Right cardiac atrium (tissue), 5 donors: ENCODE results near the gene NELL2. TPM values are rescaled to one million over a fixed set of nuclear protein-coding genes. Genes with fewer than 3 reads are reported as not detected.
"Not testable (repeated sequence)": the region's sequence is repeated elsewhere in the genome, so short reads cannot be mapped to it uniquely, and the experiment has no call there.

Experiments used
- ATAC-seq, 2 donors: fragments of 200-7000 bp; cut with Tn5 transposase; one replicate each; pipeline versions ENCODE4 v1.8.0 to v1.9.1; 2020; ENCODE audit warnings: moderate library complexity in 2 of 2, mild to moderate bottlenecking in 1 of 2
- DNase-seq, 3 donors: peaks; one replicate each; pipeline ENCODE4 v3.0.0-alpha.2; 2020
- H3K27ac ChIP-seq: one replicate; pipeline ENCODE4 v1.5.1; 2013; ENCODE audit warnings: mild to moderate bottlenecking, low read length, control low read depth, moderate library complexity
- H3K27me3 ChIP-seq: one replicate; pipeline ENCODE4 v1.6.1; 2013; ENCODE audit not compliant: control insufficient read depth, insufficient read depth
- H3K4me1 ChIP-seq: one replicate; pipeline ENCODE4 v1.6.1; 2013; ENCODE audit warnings: low read length; ENCODE audit not compliant: control insufficient read depth, insufficient read depth
- H3K4me3 ChIP-seq: one replicate; pipeline ENCODE4 v1.5.1; 2013; ENCODE audit warnings: low read length, control low read depth
- H3K9me3 ChIP-seq: one replicate; pipeline ENCODE4 v1.6.1; 2013; ENCODE audit warnings: low read length; ENCODE audit not compliant: control insufficient read depth
- WGBS: extraction: QIAGEN DNeasy Blood & Tissue Kit; methylation state at CpG from one replicate; pipeline ENCODE4 v1.1.7; 2013; 5-methylcytosine and 5-hydroxymethylcytosine counted together
- intact Hi-C, 4 donors: fragments of 100-400 bp; cut with DNase I; formaldehyde crosslinking; loops; one replicate each; pipeline versions ENCODE4 v1.11.0 to v1.14.0; 2022 to 2023
- polyA plus RNA-seq: library from polyadenylated mRNA; stranded (reverse); fragments of 200-250 nt; gene quantifications from one replicate; pipeline ENCODE4 v1.2.3, GENCODE V29; 2013
- total RNA-seq, 4 donors: library from RNA; stranded (reverse); fragmentation: NEBNext Ultra II Directional; extraction: Animal tissue kit (Norgen Biotek cat#: 25700); gene quantifications; one replicate each; pipeline ENCODE4 v1.2.1, GENCODE V29; 2021
- donor health status: healthy with polysubstance abuse.
- donor health status: DM: no; HTN: yes; CAD: no.
- donor health status: DM: no; HTN: no; CAD: no.
- donor health status: DM: no; HTN: yes; CAD: no; lungs with severe emphysema.
- donor health status: DM: yes; HTN: yes; CAD: no.

The NELL2 gene
- total and polyA plus RNA-seq, 5 donors, result 0.07 to 0.95 (median 0.59) TPM

GRCh38 chr12:44686821-44687432 lies 189.2 kb downstream of the NELL2 start:
- H3K27ac ChIP-seq, H3K4me1 ChIP-seq, ATAC-seq, H3K27me3 ChIP-seq, intact Hi-C loops, H3K4me3 ChIP-seq, H3K9me3 ChIP-seq: not testable (repeated sequence)
- WGBS, result 93% methylated on average over 22 of the region's 22 CpGs
- DNase-seq, result peak in 1 of 3 donors; percentile 19

GRCh38 chr12:44677724-44678123 lies 198.4 kb downstream of the NELL2 start:
- DNase-seq, result no peak
- intact Hi-C loops, result no loop called here
- Histone ChIP-seq H3K4me3 (no peak overlapping the region), H3K27me3 (no peaks in the 10 kb centered on the region), H3K27ac (no peak overlapping the region), H3K9me3 (no peaks in the 10 kb centered on the region), H3K4me1 (no peaks in the 10 kb centered on the region)
- ATAC-seq, result no peak

- intact Hi-C loops, result no loop called here
- 14% methylated on average over 1 of the region's 1 CpG for WGBS
- Histone ChIP-seq H3K9me3 (no peaks in the 10 kb centered on the region), H3K27me3 (no peaks in the 10 kb centered on the region), H3K27ac (no peak overlapping the region), H3K4me1 (no peaks in the 10 kb centered on the region), H3K4me3 (no peak overlapping the region)
- DNase-seq (no peak), ATAC-seq (no peak)
Observed at GRCh38 chr12:44674875-44675274, 201.2 kb downstream of the NELL2 start.

GRCh38 chr12:44673811-44674210 lies 202.3 kb downstream of the NELL2 start:
- no peak overlapping the region for H3K27ac ChIP-seq
- WGBS, result 58% methylated on average over 1 of the region's 1 CpG
- H3K9me3 ChIP-seq, result no peaks in the 10 kb centered on the region
- ATAC-seq (no peak), DNase-seq (no peak)
- intact Hi-C loops, result no loop called here
- no peak overlapping the region for H3K4me3 ChIP-seq
- H3K27me3 ChIP-seq, result no peaks in the 10 kb centered on the region
- no peaks in the 10 kb centered on the region for H3K4me1 ChIP-seq

- no peak for ATAC-seq
- Histone ChIP-seq H3K4me3 (no peak overlapping the region), H3K9me3 (no peaks in the 10 kb centered on the region), H3K27ac (no peak overlapping the region), H3K4me1 (no peaks in the 10 kb centered on the region), H3K27me3 (no peaks in the 10 kb centered on the region)
- DNase-seq, result no peak
- 85% methylated on average over 5 of the region's 5 CpGs for WGBS
- intact Hi-C loops, result no loop called here
Observed at GRCh38 chr12:44672042-44672441, 204.1 kb downstream of the NELL2 start.

GRCh38 chr12:44668443-44668842 lies 207.7 kb downstream of the NELL2 start:
- ATAC-seq (no peak), DNase-seq (no peak)
- Histone ChIP-seq H3K27ac (no peak overlapping the region), H3K9me3 (no peaks in the 10 kb centered on the region), H3K4me3 (no peak overlapping the region), H3K4me1 (no peaks in the 10 kb centered on the region), H3K27me3 (no peaks in the 10 kb centered on the region)
- WGBS, result 85% methylated on average over 4 of the region's 4 CpGs
- intact Hi-C loops, result no loop called here

- no peaks in the 10 kb centered on the region for H3K9me3 ChIP-seq
- intact Hi-C loops, result no loop called here
- ATAC-seq, result no peak
- 42% methylated on average over 4 of the region's 4 CpGs for WGBS
- no peaks in the 10 kb centered on the region for H3K27me3 ChIP-seq
- H3K4me3 ChIP-seq, result no peak overlapping the region
- no peak overlapping the region for H3K27ac ChIP-seq
- no peaks in the 10 kb centered on the region for H3K4me1 ChIP-seq
- DNase-seq, result no peak
Observed at GRCh38 chr12:44667461-44667860, 208.7 kb downstream of the NELL2 start.

- no peak overlapping the region for H3K27ac ChIP-seq
- H3K27me3 ChIP-seq, result no peaks in the 10 kb centered on the region
- no peak overlapping the region for H3K4me3 ChIP-seq
- DNase-seq, result no peak
- 65% methylated on average over 2 of the region's 2 CpGs for WGBS
- no peaks in the 10 kb centered on the region for H3K4me1 ChIP-seq
- no peaks in the 10 kb centered on the region for H3K9me3 ChIP-seq
- ATAC-seq, result no peak
- intact Hi-C loops, result no loop called here
Observed at GRCh38 chr12:44663291-44663690, 212.8 kb downstream of the NELL2 start.

- intact Hi-C loops, result no loop called here
- no peak for DNase-seq
Observed at GRCh38 chr12:44655846-44656245, 220.3 kb downstream of the NELL2 start.

GRCh38 chr12:44654646-44655639 lies 221.2 kb downstream of the NELL2 start:
- Histone ChIP-seq H3K4me1 (no peaks in the 10 kb centered on the region), H3K4me3 (no peak overlapping the region), H3K27me3 (no peaks in the 10 kb centered on the region), H3K27ac (no peak overlapping the region), H3K9me3 (no peaks in the 10 kb centered on the region)
- intact Hi-C loops, result no loop called here
- DNase-seq (peak in 1 of 3 donors; percentile 23), ATAC-seq (no peak)
- 22% methylated on average over 12 of the region's 12 CpGs for WGBS

More at GRCh38 chr12:44655846-44656245, 220.3 kb downstream of the NELL2 start:
- Histone ChIP-seq H3K9me3 (no peaks in the 10 kb centered on the region), H3K4me1 (no peaks in the 10 kb centered on the region), H3K4me3 (no peak overlapping the region), H3K27ac (no peak overlapping the region), H3K27me3 (no peaks in the 10 kb centered on the region)
- no peak for ATAC-seq

GRCh38 chr12:44653861-44654527 lies 222.1 kb downstream of the NELL2 start:
- H3K4me1 ChIP-seq, result no peaks in the 10 kb centered on the region
- no peaks in the 10 kb centered on the region for H3K27me3 ChIP-seq
- ATAC-seq, result no peak
- no peak overlapping the region for H3K27ac ChIP-seq
- no peak overlapping the region for H3K4me3 ChIP-seq
- 42% methylated on average over 3 of the region's 3 CpGs for WGBS
- intact Hi-C loops, result no loop called here
- no peak for DNase-seq
- no peaks in the 10 kb centered on the region for H3K9me3 ChIP-seq
